Measurements from ENCODE around the gene MAP3K5. TPM values are rescaled to one million over a fixed set of nuclear protein-coding genes. Genes with fewer than 3 reads are reported as not detected.
A peak's percentile ranks its signal among the peaks of the same experiment; 100 is the strongest.

The MAP3K5 gene
- total RNA-seq, 6 donors from 2014 or later = 26.4 to 45.1 (median 41.8) TPM

DNA sequence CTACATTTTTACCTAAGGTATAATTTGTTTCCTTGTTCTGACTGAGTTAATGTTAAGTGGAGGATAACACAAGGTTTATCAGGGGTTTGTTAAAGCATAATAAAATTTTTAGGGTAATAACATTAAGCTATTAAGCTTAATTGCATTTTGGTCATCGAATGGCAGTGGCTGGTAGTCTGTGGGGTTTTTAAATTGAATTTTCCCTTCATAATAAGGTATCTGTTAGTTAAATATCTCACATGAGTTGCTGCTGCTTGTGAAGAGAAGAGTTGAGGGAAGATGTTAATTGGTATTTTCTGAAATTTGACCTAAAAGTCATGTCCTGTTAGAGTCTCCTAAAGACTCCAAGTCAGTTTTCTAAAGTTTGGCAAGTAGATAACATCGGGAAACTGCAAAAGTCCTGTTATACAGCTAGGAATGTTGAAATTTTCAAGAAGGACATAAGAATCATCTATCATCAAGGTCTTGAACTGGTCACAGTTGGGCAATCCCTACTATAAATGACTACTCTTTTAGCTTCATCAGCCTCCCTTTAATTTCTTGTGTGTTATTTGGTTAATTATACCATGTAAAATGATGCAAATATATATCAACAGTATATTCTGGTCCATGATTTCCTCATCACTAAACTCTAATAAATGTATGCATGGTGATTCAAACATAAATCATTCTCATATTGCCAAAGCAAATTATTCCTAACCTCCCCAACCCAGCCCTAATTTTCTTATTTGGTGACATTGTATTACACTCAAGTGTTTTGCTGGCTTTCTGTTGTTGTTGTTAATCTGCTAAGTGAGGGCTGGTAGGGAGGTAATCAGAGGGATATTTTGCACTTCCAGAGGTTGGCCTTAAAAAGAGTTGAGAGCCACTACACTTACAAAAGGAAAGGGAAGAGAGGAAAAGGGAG, 64.0 kb downstream of the MAP3K5 start:
- Histone ChIP-seq H3K27ac (no peak overlapping the region), H3K4me1 (peaks cover 0 to 18% (median 3%) of the 10 kb centered on the region in 4 donors), H3K36me3 (no peaks in the 10 kb centered on the region), H3K27me3 (no peaks in the 10 kb centered on the region), H3K4me3 (no peak overlapping the region), H3K9me3 (no peaks in the 10 kb centered on the region)
- DNase-seq = no peak
- WGBS, 2 donors = 85 to 93% methylated on average over 2 of the region's 2 CpGs
- TF ChIP-seq EP300 (IDR thresholded peaks at IDR 0.05) (no peak), POLR2AphosphoS5 (IDR thresholded peaks at IDR 0.05) (no peak), POLR2A (IDR thresholded peaks at IDR 0.05) (no peak)
- TF ChIP-seq, protein P1, sequence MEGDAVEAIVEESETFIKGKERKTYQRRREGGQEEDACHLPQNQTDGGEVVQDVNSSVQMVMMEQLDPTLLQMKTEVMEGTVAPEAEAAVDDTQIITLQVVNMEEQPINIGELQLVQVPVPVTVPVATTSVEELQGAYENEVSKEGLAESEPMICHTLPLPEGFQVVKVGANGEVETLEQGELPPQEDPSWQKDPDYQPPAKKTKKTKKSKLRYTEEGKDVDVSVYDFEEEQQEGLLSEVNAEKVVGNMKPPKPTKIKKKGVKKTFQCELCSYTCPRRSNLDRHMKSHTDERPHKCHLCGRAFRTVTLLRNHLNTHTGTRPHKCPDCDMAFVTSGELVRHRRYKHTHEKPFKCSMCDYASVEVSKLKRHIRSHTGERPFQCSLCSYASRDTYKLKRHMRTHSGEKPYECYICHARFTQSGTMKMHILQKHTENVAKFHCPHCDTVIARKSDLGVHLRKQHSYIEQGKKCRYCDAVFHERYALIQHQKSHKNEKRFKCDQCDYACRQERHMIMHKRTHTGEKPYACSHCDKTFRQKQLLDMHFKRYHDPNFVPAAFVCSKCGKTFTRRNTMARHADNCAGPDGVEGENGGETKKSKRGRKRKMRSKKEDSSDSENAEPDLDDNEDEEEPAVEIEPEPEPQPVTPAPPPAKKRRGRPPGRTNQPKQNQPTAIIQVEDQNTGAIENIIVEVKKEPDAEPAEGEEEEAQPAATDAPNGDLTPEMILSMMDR (IDR thresholded peaks at IDR 0.05) = no peak
- no peak for ATAC-seq (ENCODE audit: low FRiP score in 2 of 2)

DNA sequence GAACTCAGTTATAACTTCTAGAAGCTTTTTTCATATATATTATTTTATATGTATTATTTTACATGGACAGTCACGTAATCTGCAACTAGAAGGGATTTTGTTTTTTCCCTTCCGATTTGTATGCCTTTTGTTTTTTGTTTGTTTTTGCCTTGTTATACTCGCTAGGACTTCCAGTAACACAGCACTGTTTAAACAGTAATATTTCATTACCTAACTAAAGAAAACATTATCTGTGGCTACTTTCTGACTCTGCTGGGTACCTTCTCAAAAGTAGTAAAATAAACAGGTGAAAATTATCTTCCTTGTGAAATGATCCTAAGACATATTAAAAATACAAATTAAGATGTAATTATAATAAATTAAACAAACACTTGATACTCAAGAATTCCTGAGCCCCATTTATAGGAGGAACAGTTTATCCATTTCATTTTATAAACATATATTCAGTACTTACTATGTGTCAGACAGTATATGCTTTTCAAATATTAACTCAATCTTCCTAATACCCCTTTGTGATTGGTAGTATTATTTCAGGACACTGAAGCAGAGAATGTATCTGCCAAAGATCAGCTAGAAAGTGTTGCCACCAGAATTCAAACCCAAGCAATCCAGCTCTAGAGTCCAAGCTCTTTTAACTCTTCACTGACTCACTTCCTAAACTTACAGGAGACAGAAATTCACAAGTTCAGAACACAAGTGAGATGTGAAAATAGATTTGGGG, 65.3 kb downstream of the MAP3K5 start:
- H3K36me3 ChIP-seq = no peaks in the 10 kb centered on the region
- WGBS, 2 donors = 59 to 64% methylated on average over 3 of the region's 3 CpGs
- no peak overlapping the region for H3K4me3 ChIP-seq
- H3K4me1 ChIP-seq = peaks cover 0 to 18% (median 3%) of the 10 kb centered on the region in 4 donors
- no peaks in the 10 kb centered on the region for H3K27me3 ChIP-seq
- TF ChIP-seq EP300 (IDR thresholded peaks at IDR 0.05) (no peak), POLR2AphosphoS5 (IDR thresholded peaks at IDR 0.05) (no peak), POLR2A (IDR thresholded peaks at IDR 0.05) (no peak)
- TF ChIP-seq, protein P1 (IDR thresholded peaks at IDR 0.05) = no peak
- no peak for DNase-seq
- no peak overlapping the region for H3K27ac ChIP-seq
- no peak for ATAC-seq (ENCODE audit: low FRiP score in 2 of 2)
- no peaks in the 10 kb centered on the region for H3K9me3 ChIP-seq

DNA sequence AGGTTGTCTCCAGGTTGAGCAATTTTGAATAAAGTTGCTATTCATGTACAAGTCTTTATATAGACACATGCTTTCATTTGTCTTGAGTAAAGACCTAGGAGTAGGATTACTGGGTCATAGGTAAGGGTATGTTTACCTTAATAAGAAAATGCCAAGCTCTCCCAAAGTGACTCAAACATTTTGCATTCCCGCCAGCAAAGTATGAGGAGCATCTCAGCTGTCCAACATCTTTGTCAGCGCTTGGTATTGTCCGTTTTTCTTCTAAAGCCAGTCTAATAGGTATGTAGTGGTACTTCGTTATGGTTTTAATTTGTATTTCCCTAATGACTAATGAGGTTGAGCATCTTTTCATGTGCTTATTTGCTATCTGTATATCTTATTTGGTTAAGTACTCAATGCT, 67.2 kb downstream of the MAP3K5 start:
- TF ChIP-seq, protein P1 (IDR thresholded peaks at IDR 0.05) = no peak
- no peak for TF ChIP-seq EP300 (IDR thresholded peaks at IDR 0.05)
- no peak for TF ChIP-seq POLR2A (IDR thresholded peaks at IDR 0.05)
- no peak for TF ChIP-seq POLR2AphosphoS5 (IDR thresholded peaks at IDR 0.05)
- ATAC-seq (ENCODE audit: low FRiP score in 2 of 2) = no peak
- no peak overlapping the region for H3K27ac ChIP-seq

DNA sequence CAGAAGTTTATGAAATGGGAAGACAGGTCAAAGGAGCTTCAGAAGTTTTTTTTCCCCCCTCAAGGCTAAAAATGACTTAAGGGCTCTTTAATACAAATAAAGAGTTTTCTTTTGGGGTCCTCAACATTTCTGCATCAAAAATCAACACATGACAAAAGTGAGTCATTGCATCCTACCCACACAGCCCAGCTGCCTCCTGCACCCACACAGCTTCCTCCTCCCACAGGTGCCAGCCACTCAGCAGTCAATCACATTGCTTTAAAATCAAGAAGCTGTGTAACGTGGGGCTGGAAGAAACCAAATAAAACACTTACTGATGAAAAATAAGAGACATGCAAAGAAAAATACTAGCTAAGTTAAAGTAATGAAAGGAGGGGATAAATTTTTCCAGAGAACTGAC, 68.5 kb downstream of the MAP3K5 start:
- Histone ChIP-seq H3K4me3 (no peak overlapping the region), H3K4me1 (peaks cover 3 to 17% (median 6%) of the 10 kb centered on the region in 4 donors), H3K36me3 (no peaks in the 10 kb centered on the region), H3K27ac (no peak overlapping the region), H3K27me3 (no peaks in the 10 kb centered on the region), H3K9me3 (no peaks in the 10 kb centered on the region)
- TF ChIP-seq POLR2A (IDR thresholded peaks at IDR 0.05) (no peak), EP300 (IDR thresholded peaks at IDR 0.05) (no peak), POLR2AphosphoS5 (IDR thresholded peaks at IDR 0.05) (no peak)
- TF ChIP-seq, protein P1 (IDR thresholded peaks at IDR 0.05) = no peak
- 11 to 33% methylated on average over 1 of the region's 1 CpG for WGBS, 2 donors
- peak in 1 of 2 donors; percentile 35 for DNase-seq
- peak in 1 of 2 donors; percentile 51 for ATAC-seq (ENCODE audit: low FRiP score in 2 of 2)

More for the DNA sequence above, 67.2 kb downstream of the MAP3K5 start:
- H3K27me3 ChIP-seq = no peaks in the 10 kb centered on the region
- no peak overlapping the region for H3K4me3 ChIP-seq
- 90 to 100% methylated on average over 4 of the region's 4 CpGs for WGBS, 2 donors
- DNase-seq = no peak
- H3K9me3 ChIP-seq = no peaks in the 10 kb centered on the region
- H3K4me1 ChIP-seq = peaks cover 0 to 18% (median 3%) of the 10 kb centered on the region in 4 donors
- no peaks in the 10 kb centered on the region for H3K36me3 ChIP-seq
